H1 (cell line): ENCODE measurements around the gene SFMBT2. TPM values are rescaled to one million over a fixed set of nuclear protein-coding genes. Genes with fewer than 3 reads are reported as not detected.

Source experiments
- CTCF ChIA-PET: fragments of 300-600 bp; sonication (Branson Sonifier 250); formaldehyde crosslinking; loops from one replicate; lab custom pipeline; 2021; ENCODE audit not compliant: partially characterized antibody; lab: Charles Lee
- POLR2A ChIA-PET: fragments of 300-600 bp; sonication (Branson Sonifier 250); formaldehyde crosslinking; loops from one replicate; lab custom pipeline; 2021; ENCODE audit warnings: inconsistent platforms; ENCODE audit not compliant: partially characterized antibody; lab: Charles Lee
- DNase-seq, 2 experiments: peaks; one replicate each; pipeline versions ENCODE4 v3.0.0 to v3.0.0-alpha.2; 2010 to 2022; ENCODE audit warnings: low spot score in 2 of 2, low read depth in 1 of 2, mixed read lengths in 1 of 2
- FAIRE-seq: peaks from 2 replicates; lab custom pipeline; 2011; peaks lifted over from hg19 to GRCh38; lab: Jason Lieb, UNC
- H2AFZ ChIP-seq: 2 replicates; pipeline ENCODE4 v1.8.1; 2012; ENCODE audit warnings: low read length, inconsistent platforms
- H2AK5ac ChIP-seq: 2 replicates; pipeline ENCODE4 v1.6.1; 2013; ENCODE audit warnings: low read depth, low read length
- H2BK120ac ChIP-seq: replicated peaks from 2 replicates; pipeline ENCODE3; 2013; ENCODE audit warnings: low read depth, low read length, inconsistent platforms
- H2BK12ac ChIP-seq: 2 replicates; pipeline ENCODE4 v1.6.1; 2013; ENCODE audit warnings: low read depth, low read length
- H2BK15ac ChIP-seq: 2 replicates; pipeline ENCODE4 v1.6.1; 2013; ENCODE audit warnings: low read length
- H2BK20ac ChIP-seq: 2 replicates; pipeline ENCODE4 v1.6.1; 2013; ENCODE audit warnings: low read length
- H2BK5ac ChIP-seq: 2 replicates; pipeline ENCODE4 v1.6.1; 2013; ENCODE audit warnings: low read depth, low read length
- H3K14ac ChIP-seq: 2 replicates; pipeline ENCODE4 v1.6.1; 2013; ENCODE audit warnings: inconsistent platforms; ENCODE audit not compliant: insufficient read length
- H3K18ac ChIP-seq: 2 replicates; pipeline ENCODE4 v1.6.1; 2013; ENCODE audit warnings: low read length; ENCODE audit errors: extremely low read depth
- H3K23ac ChIP-seq: 2 replicates; pipeline ENCODE4 v1.6.1; 2013; ENCODE audit warnings: inconsistent platforms; ENCODE audit not compliant: insufficient read length
- H3K23me2 ChIP-seq: 2 replicates; pipeline ENCODE4 v1.6.1; 2013; ENCODE audit warnings: low read depth, low read length
- H3K27ac ChIP-seq: 2 replicates; pipeline ENCODE4 v1.6.1; 2011; ENCODE audit warnings: low read depth, low read length, inconsistent platforms
- H3K27me3 ChIP-seq, 4 experiments: replicated peaks in 1 of 4; 1 replicate in 1 of 4; 2 replicates in 3 of 4; pipeline versions ENCODE4 v1.6.1 to v1.8.1; 2011 to 2013; ENCODE audit warnings: low read length in 3 of 4, mild to moderate bottlenecking in 3 of 4, inconsistent platforms in 2 of 4, mixed read lengths in 2 of 4, moderate library complexity in 1 of 4; ENCODE audit not compliant: control insufficient read depth in 3 of 4, insufficient read depth in 3 of 4; ENCODE audit errors: extremely low read depth in 1 of 4
- H3K36me3 ChIP-seq, 4 experiments: 2 replicates each; pipeline versions ENCODE4 v1.6.1 to v1.8.1; 2011 to 2013; ENCODE audit warnings: mild to moderate bottlenecking in 4 of 4, low read length in 3 of 4, moderate library complexity in 2 of 4, control low read depth in 1 of 4, inconsistent platforms in 1 of 4; ENCODE audit not compliant: insufficient read depth in 4 of 4, control insufficient read depth in 2 of 4
- H3K4ac ChIP-seq: replicated peaks from 2 replicates; pipeline ENCODE3; 2013; ENCODE audit warnings: low read length, low read depth, mixed read lengths, inconsistent platforms; ENCODE audit not compliant: insufficient read length
- H3K4me1 ChIP-seq, 4 experiments: replicated peaks in 1 of 4; 1 replicate in 1 of 4; 2 replicates in 3 of 4; pipeline versions ENCODE4 v1.6.1 to v1.8.1; 2011 to 2013; ENCODE audit warnings: low read length in 3 of 4, inconsistent platforms in 2 of 4, mixed read lengths in 1 of 4; ENCODE audit not compliant: insufficient read depth in 4 of 4, control insufficient read depth in 3 of 4
- H3K4me2 ChIP-seq, 2 experiments: 2 replicates each; pipeline versions ENCODE4 v1.6.1 to v1.8.1; 2011 to 2013; ENCODE audit warnings: low read depth in 2 of 2, low read length in 2 of 2, control low read depth in 1 of 2, inconsistent platforms in 1 of 2, mild to moderate bottlenecking in 1 of 2; ENCODE audit not compliant: insufficient read depth in 1 of 2
- H3K4me3 ChIP-seq, 4 experiments: fragments of 200-600, 300-600 bp in 1 of 4; sonication (generic), shearing (Covaris generic), sonication (Bioruptor Twin) in 1 of 4; 2 replicates each; pipeline versions ENCODE4 v1.5.1 to v1.8.1; 2011 to 2016; ENCODE audit warnings: low read length in 4 of 4, low read depth in 3 of 4, control low read depth in 2 of 4, inconsistent platforms in 2 of 4, mild to moderate bottlenecking in 2 of 4, mixed read lengths in 1 of 4, moderate library complexity in 1 of 4; ENCODE audit not compliant: insufficient read depth in 2 of 4; ENCODE audit errors: extremely low read depth in 1 of 4
- H3K56ac ChIP-seq: replicated peaks from 2 replicates; pipeline ENCODE3; 2013; ENCODE audit warnings: low read depth, mild to moderate bottlenecking, mixed read lengths, low read length, inconsistent platforms; ENCODE audit not compliant: insufficient read length
- H3K79me1 ChIP-seq: 2 replicates; pipeline ENCODE4 v1.6.1; 2013; ENCODE audit warnings: low read depth, low read length, control low read depth
- H3K79me2 ChIP-seq, 2 experiments: 2 replicates each; pipeline versions ENCODE4 v1.6.1 to v1.8.1; 2012 to 2013; ENCODE audit warnings: low read length in 2 of 2, mild to moderate bottlenecking in 2 of 2, inconsistent platforms in 1 of 2; ENCODE audit not compliant: insufficient read depth in 2 of 2, control insufficient read depth in 1 of 2
- H3K9ac ChIP-seq, 4 experiments: replicated peaks in 1 of 4; 1 replicate in 1 of 4; 2 replicates in 3 of 4; pipeline versions ENCODE4 v1.6.1 to v1.8.1; 2011 to 2013; ENCODE audit warnings: low read depth in 3 of 4, low read length in 3 of 4, control low read depth in 2 of 4, mild to moderate bottlenecking in 2 of 4, moderate library complexity in 2 of 4, inconsistent platforms in 1 of 4; ENCODE audit errors: extremely low read depth in 1 of 4
- H3K9me3 ChIP-seq, 2 experiments: 2 replicates each; pipeline versions ENCODE4 v1.6.1 to v1.8.1; 2012 to 2013; ENCODE audit warnings: mild to moderate bottlenecking in 2 of 2, moderate library complexity in 2 of 2, control low read depth in 1 of 2, inconsistent platforms in 1 of 2, low read depth in 1 of 2, low read length in 1 of 2, mixed read lengths in 1 of 2; ENCODE audit not compliant: insufficient read depth in 2 of 2
- H4K20me1 ChIP-seq, 2 experiments: replicated peaks in 1 of 2; 2 replicates each; pipeline versions ENCODE3 to v1.8.1; 2011 to 2013; ENCODE audit warnings: inconsistent platforms in 2 of 2, low read length in 2 of 2, mild to moderate bottlenecking in 1 of 2; ENCODE audit not compliant: insufficient read depth in 2 of 2, control insufficient read depth in 1 of 2
- H4K5ac ChIP-seq: 2 replicates; pipeline ENCODE4 v1.6.1; 2013; ENCODE audit warnings: low read length, low read depth, mixed read lengths, inconsistent platforms; ENCODE audit not compliant: insufficient read length
- H4K8ac ChIP-seq: 2 replicates; pipeline ENCODE4 v1.8.0; 2013; ENCODE audit warnings: mild to moderate bottlenecking, moderate library complexity, low read length, inconsistent platforms; ENCODE audit not compliant: insufficient read depth; ENCODE audit errors: extremely low read depth
- H4K91ac ChIP-seq: replicated peaks from 2 replicates; pipeline ENCODE3; 2013; ENCODE audit warnings: low read length, mixed read lengths, inconsistent platforms; ENCODE audit not compliant: insufficient read length
- CHD1 ChIP-seq: IDR thresholded peaks from 2 replicates; pipeline ENCODE4 v1.6.1; 2012; ENCODE audit warnings: low read depth, low read length, improper control_type of control experiment
- CHD2 ChIP-seq: IDR thresholded peaks from 2 replicates; pipeline ENCODE4 v1.6.1; 2012; ENCODE audit warnings: low read length, improper control_type of control experiment
- CTCF ChIP-seq, 3 experiments: IDR thresholded peaks; 1 replicate in 2 of 3; 2 replicates in 1 of 3; pipeline versions ENCODE4 v1.5.1 to v1.6.1; 2011; ENCODE audit warnings: low read length in 3 of 3, mild to moderate bottlenecking in 3 of 3, inconsistent platforms in 2 of 3, low read depth in 1 of 3, moderate library complexity in 1 of 3; ENCODE audit not compliant: insufficient read depth in 1 of 3; ENCODE audit errors: control extremely low read depth in 1 of 3
- KDM1A ChIP-seq: fragments of 200-600, 300-600 bp; sonication (generic); IDR thresholded peaks from 2 replicates; pipeline ENCODE4 v1.7.1; 2016; ENCODE audit warnings: mild to moderate bottlenecking, low read length, borderline replicate concordance
- POU5F1 ChIP-seq: IDR thresholded peaks from 2 replicates; pipeline ENCODE4 v1.6.1; 2011; ENCODE audit warnings: low read depth, mild to moderate bottlenecking, low read length, moderate library complexity
- SP2 ChIP-seq: IDR thresholded peaks from 2 replicates; pipeline ENCODE4 v1.6.1; 2012; ENCODE audit warnings: mild to moderate bottlenecking, low read length, inconsistent platforms
- SUZ12 ChIP-seq: fragments of 200-600 bp; sonication (generic); IDR thresholded peaks from 2 replicates; pipeline ENCODE4 v1.6.1; 2012; ENCODE audit warnings: mild to moderate bottlenecking, inconsistent platforms, low read length, moderate library complexity, mixed read lengths
- WGBS, 2 experiments: shearing (Covaris generic) in 1 of 2; methylation state at CpG; one replicate each; pipeline versions ENCODE4 v1.1.6 to v1.1.7; 2013 to 2015; ENCODE audit warnings: low lambda C conversion rate in 2 of 2, mixed read lengths in 2 of 2, inconsistent platforms in 1 of 2, low coverage in 1 of 2, missing lambda C conversion rate in 1 of 2; ENCODE audit not compliant: insufficient replicate concordance in 2 of 2, insufficient coverage in 1 of 2, insufficient read length in 1 of 2; ENCODE audit errors: extremely low coverage in 1 of 2, missing lambda C conversion rate in 1 of 2; 5-methylcytosine and 5-hydroxymethylcytosine counted together
- polyA plus RNA-seq, 7 experiments: library from polyadenylated mRNA; depleted of rRNA in 3 of 7; stranded (reverse) in 5 of 7; unstranded in 2 of 7; fragments of >200 nt in 5 of 7; fragments of 200-250 nt in 2 of 7; gene quantifications; 1 replicate in 5 of 7; 2 replicates in 1 of 7; 4 replicates in 1 of 7; pipeline versions ENCODE4 v1.2.1 to v1.2.3, GENCODE V29; 2011 to 2013; ENCODE audit warnings: missing spikeins in 2 of 7, mixed read lengths in 2 of 7
- total RNA-seq: library from RNA; stranded (reverse); fragmentation: NEBNext Ultra II Directional; extraction: Animal tissue kit (Norgen Biotek cat#: 25700); gene quantifications from 2 replicates; pipeline ENCODE4 v1.2.1, GENCODE V29; 2021

The SFMBT2 gene
- total and polyA plus RNA-seq, 2 of the 8 experiments (the other 6 are each of a cell fraction or from before 2014, with no cell fraction given): 2.9 to 11.0 TPM

- Histone ChIP-seq H4K20me1 (peaks cover 0 to 5% of the 10 kb centered on the region in 2 experiments), H2BK15ac (0 out of 2 replicates have a peak overlapping the region, but pooled peaks have one; percentile 46), H4K8ac (peak overlapping the region; percentile 39; the same call in 1 of the 2 replicates), H4K5ac (no peak overlapping the region), H3K4ac (no peak overlapping the region), H3K4me1 (peaks cover 2 to 14% (median 6%) of the 10 kb centered on the region in 4 experiments; a peak in 6 of 7 replicates), H3K56ac (peak overlapping the region; percentile 33), H3K27me3 (peaks cover 12 to 66% (median 45%) of the 10 kb centered on the region in 4 experiments; a peak in 6 of 7 replicates), H3K36me3 (no peaks in the 10 kb centered on the region), H4K91ac (peak overlapping the region; percentile 78), H3K79me2 (peaks cover 0 to 10% of the 10 kb centered on the region in 2 experiments; a peak in 2 of 4 replicates), H2BK5ac (no peak overlapping the region), H3K27ac (no peak overlapping the region), H3K23me2 (peaks cover 45% of the 10 kb centered on the region), H3K23ac (no peak overlapping the region), H3K18ac (peak overlapping the region; percentile 51; the same call in 1 of the 2 replicates), H2AK5ac (no peak overlapping the region), H2BK120ac (peak overlapping the region; percentile 18), H3K79me1 (no peaks in the 10 kb centered on the region), H3K9me3 (no peaks in the 10 kb centered on the region), H2AFZ (peak overlapping the region; percentile 96), H2BK20ac (0 out of 2 replicates have a peak overlapping the region, but pooled peaks have one; percentile 61), H3K4me3 (peak overlapping the region; percentile 54 to 91 (median 68)), H3K4me2 (peak overlapping the region; percentile 85 to 100), H3K14ac (no peak overlapping the region), H3K9ac (no peak overlapping the region), H2BK12ac (peak overlapping the region; percentile 84; the same call in 1 of the 2 replicates)
- DNase-seq (peak in 1 of 2 experiments; percentile 83), FAIRE-seq (no peak)
- WGBS, 2 experiments: 2% methylated on average over 50 of the region's 51 CpGs; no CpG with 5 or more reads in 1 of the 2 experiments
- CTCF ChIA-PET: interaction anchor here (0.6 to 2.7 kb wide), 7 partner anchors 9 to 561 kb away, joined by 3 to 8 read pairs (median 5); no protein-coding TSS in a partner anchor
- POLR2A ChIA-PET: interaction anchor here (0.6 to 0.7 kb wide), 2 partner anchors 15 to 196 kb away, joined by 3 read pairs; no protein-coding TSS in a partner anchor
- TF ChIP-seq CHD1 (no peak), POU5F1 (no peak), SP2 (no peak), CTCF (IDR thresholded peaks at IDR 0.05; ENCODE audit: control extremely low read depth in 1 of 3, insufficient read depth in 1 of 3, low read depth in 1 of 3, low read length in 3 of 3) (no peak; a peak in 1 of 4 replicates), SUZ12 (peak; percentile 83), CHD2 (no peak), KDM1A (peak; percentile 10; the same call in 1 of the 2 replicates)
Measured at GRCh38 chr10:7412237-7412927, 1.5 kb upstream of the SFMBT2 start.
